HG02852 (cell line): ENCODE results near the gene ZC3H18.

ENCODE experiments used
- ATAC-seq: cut with Tn5 transposase; IDR thresholded peaks from one replicate; pipeline ENCODE4 v1.9.1; 2021; ENCODE audit warnings: mild to moderate bottlenecking, moderate library complexity; ENCODE audit not compliant: unreplicated experiment

The ZC3H18 gene

GRCh38 chr16:88532434-88533241 lies 37.6 kb upstream of the ZC3H18 start:
- no peak for ATAC-seq

GRCh38 chr16:88533381-88533917 lies 36.8 kb upstream of the ZC3H18 start:
- no peak for ATAC-seq

GRCh38 chr16:88533932-88534637 lies 36.1 kb upstream of the ZC3H18 start:
- no peak for ATAC-seq

GRCh38 chr16:88534638-88535190 lies 35.5 kb upstream of the ZC3H18 start:
- ATAC-seq: no peak

GRCh38 chr16:88535191-88535856 lies 34.9 kb upstream of the ZC3H18 start:
- no peak for ATAC-seq

- ATAC-seq: no peak
Measured at GRCh38 chr16:88535857-88536222, 34.4 kb upstream of the ZC3H18 start.

GRCh38 chr16:88536510-88536909 lies 33.7 kb upstream of the ZC3H18 start:
- ATAC-seq: no peak

GRCh38 chr16:88536971-88537751 lies 33.0 kb upstream of the ZC3H18 start:
- no peak for ATAC-seq

- ATAC-seq: no peak
Measured at GRCh38 chr16:88537859-88538258, 32.3 kb upstream of the ZC3H18 start.

- no peak for ATAC-seq
Measured at GRCh38 chr16:88538366-88539060, 31.7 kb upstream of the ZC3H18 start.

GRCh38 chr16:88539261-88539651 lies 30.9 kb upstream of the ZC3H18 start:
- ATAC-seq: no peak

- ATAC-seq: no peak
Measured at GRCh38 chr16:88539652-88540345, 30.4 kb upstream of the ZC3H18 start.

GRCh38 chr16:88540346-88540977 lies 29.7 kb upstream of the ZC3H18 start:
- no peak for ATAC-seq

GRCh38 chr16:88541831-88542616 lies 28.2 kb upstream of the ZC3H18 start:
- ATAC-seq: no peak

GRCh38 chr16:88543230-88543813 lies 26.9 kb upstream of the ZC3H18 start:
- ATAC-seq: no peak

- ATAC-seq: no peak
Measured at GRCh38 chr16:88545781-88546180, 24.4 kb upstream of the ZC3H18 start.

GRCh38 chr16:88548131-88548874 lies 21.9 kb upstream of the ZC3H18 start:
- no peak for ATAC-seq
